ENCODE data around the gene SENP5. TPM values are rescaled to one million over a fixed set of nuclear protein-coding genes. Genes with fewer than 3 reads are reported as not detected.
"Not testable (repeated sequence)": the region's sequence is repeated elsewhere in the genome, so short reads cannot be mapped to it uniquely, and the experiment has no call there.

SENP5 gene
- total and polyA plus RNA-seq, 9 donors, result 8.6 to 41.1 (median 28.5) TPM

DNA sequence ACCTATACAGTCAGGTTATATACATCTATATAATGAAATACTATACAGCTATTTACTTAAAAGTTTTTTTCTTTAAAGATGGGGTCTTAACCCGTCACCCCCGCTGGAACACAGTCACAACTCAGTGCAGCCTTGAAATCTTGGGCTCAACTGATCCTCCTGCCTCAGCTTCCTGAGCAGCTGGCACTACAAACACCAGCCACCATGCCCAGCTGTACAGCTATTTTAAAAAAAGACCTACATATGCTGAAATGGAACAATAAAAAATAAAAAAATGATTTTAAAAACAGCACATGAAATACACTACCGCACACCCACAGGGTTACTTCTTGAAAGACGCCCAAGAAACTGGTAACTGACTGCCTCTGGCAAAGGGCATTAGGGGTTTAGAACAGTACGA is 70.9 kb downstream of the SENP5 start:
- 86 to 89% (median 88%) methylated on average over 5 of the region's 5 CpGs for WGBS, 3 donors
- no peaks in the 10 kb centered on the region for H3K36me3 ChIP-seq

DNA sequence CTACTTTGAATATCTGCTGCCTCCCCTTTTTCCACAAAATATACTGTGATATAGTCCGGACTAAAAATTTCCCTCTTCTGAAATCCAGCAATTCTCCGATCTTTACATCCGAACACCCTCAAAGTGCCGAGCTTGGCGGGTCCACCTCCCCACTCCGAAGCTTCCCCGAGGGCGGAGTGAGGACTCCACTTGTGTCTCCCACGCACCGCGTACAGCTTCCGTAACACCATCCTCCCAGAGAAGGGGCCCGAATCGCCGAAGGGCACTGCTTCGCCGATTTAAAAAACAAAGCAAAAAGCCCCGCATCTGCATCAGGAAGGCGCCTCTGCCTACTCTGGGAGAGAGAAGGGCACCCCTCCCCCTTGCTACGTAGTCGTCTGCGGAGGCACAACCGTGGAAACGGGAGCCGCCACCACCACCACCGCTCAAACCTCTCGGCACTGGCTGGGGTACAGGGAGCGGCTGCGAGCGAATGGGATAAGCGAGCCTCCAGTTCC is 74.1 kb downstream of the SENP5 start:
- Histone ChIP-seq H3K4me3 (peak overlapping the region; percentile 99), H3K9me3 (no peaks in the 10 kb centered on the region), H3K36me3 (no peaks in the 10 kb centered on the region), H3K27ac (peak overlapping the region; percentile 42 to 82), H3K27me3 (no peaks in the 10 kb centered on the region), H3K4me1 (ENCODE audit: insufficient read depth) (peaks cover 11% of the 10 kb centered on the region)
- peak in 1 of 5 donors; percentile 41 for DNase-seq
- 0 to 1% (median 0%) methylated on average over 31 of the region's 31 CpGs for WGBS, 3 donors
- intact Hi-C loops (cut with DNase I), result loop anchor here in 1 of 4 donors (5.0 kb wide), 1 partner anchor 74 kb away; the partner anchor contains the start of gene SENP5
- no peak for TF ChIP-seq POLR2A (IDR thresholded peaks at IDR 0.05)
- TF ChIP-seq, protein P1, sequence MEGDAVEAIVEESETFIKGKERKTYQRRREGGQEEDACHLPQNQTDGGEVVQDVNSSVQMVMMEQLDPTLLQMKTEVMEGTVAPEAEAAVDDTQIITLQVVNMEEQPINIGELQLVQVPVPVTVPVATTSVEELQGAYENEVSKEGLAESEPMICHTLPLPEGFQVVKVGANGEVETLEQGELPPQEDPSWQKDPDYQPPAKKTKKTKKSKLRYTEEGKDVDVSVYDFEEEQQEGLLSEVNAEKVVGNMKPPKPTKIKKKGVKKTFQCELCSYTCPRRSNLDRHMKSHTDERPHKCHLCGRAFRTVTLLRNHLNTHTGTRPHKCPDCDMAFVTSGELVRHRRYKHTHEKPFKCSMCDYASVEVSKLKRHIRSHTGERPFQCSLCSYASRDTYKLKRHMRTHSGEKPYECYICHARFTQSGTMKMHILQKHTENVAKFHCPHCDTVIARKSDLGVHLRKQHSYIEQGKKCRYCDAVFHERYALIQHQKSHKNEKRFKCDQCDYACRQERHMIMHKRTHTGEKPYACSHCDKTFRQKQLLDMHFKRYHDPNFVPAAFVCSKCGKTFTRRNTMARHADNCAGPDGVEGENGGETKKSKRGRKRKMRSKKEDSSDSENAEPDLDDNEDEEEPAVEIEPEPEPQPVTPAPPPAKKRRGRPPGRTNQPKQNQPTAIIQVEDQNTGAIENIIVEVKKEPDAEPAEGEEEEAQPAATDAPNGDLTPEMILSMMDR (IDR thresholded peaks at IDR 0.05), result no peak
- TF ChIP-seq EP300 (IDR thresholded peaks at IDR 0.05), result no peak

More for the DNA sequence above, 70.9 kb downstream of the SENP5 start:
- Histone ChIP-seq H3K27ac (no peak overlapping the region), H3K4me1 (ENCODE audit: insufficient read depth) (peaks cover 11% of the 10 kb centered on the region), H3K27me3 (no peaks in the 10 kb centered on the region), H3K4me3 (no peak overlapping the region), H3K9me3 (no peaks in the 10 kb centered on the region)
- no peak for TF ChIP-seq POLR2A (IDR thresholded peaks at IDR 0.05)
- TF ChIP-seq, protein P1 (IDR thresholded peaks at IDR 0.05), result no peak
- TF ChIP-seq EP300 (IDR thresholded peaks at IDR 0.05), result no peak
- intact Hi-C loops (cut with DNase I), result loop anchor here in 1 of 4 donors (5.0 kb wide), 1 partner anchor 306 kb away; no protein-coding TSS in a partner anchor
- no peak for DNase-seq

DNA sequence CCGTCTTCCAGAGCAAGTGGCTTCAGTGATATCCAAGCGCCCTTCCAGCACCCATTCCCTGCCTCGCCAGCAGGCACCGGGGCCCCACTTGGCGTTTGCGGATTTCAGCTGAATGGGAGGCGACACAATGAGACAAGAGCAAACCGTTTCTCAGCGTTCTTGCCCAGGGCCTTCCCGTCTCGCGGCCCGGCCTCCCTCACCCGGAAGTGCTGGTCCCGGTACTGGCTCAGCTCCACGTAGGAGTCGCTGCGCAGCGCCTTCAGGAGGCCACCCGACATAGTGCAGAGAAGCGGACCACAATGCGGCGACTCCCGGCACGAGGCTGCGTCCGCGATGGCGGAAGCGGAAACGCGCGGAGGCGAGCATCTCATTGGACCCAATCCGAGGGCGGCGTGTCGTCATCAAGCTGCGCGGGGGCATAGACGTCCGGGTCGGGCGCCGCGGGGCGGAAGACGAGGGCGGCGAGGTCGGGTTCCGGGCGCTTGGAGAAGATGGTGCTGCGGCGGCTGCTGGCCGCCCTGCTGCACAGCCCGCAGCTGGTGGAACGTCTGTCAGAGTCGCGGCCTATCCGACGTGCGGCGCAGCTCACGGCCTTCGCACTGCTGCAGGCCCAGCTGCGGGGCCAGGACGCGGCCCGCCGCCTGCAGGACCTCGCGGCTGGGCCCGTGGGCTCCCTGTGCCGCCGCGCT is 74.7 kb downstream of the SENP5 start, which contains the start of gene NCBP2:
Gene NCBP2 (minus strand): TSS at position 303 of the 689 bp plus-strand sequence. CDS start 25 bp downstream, at position 278.
- Histone ChIP-seq H3K9me3 (no peaks in the 10 kb centered on the region), H3K4me1 (ENCODE audit: insufficient read depth) (peaks cover 11% of the 10 kb centered on the region), H3K27me3 (no peaks in the 10 kb centered on the region), H3K27ac (peak within 1 kb of the TSS; percentile 42 to 82), H3K4me3 (peak within 1 kb of the TSS; percentile 99), H3K36me3 (no peaks in the 10 kb centered on the region)
- no peak for TF ChIP-seq EP300 (IDR thresholded peaks at IDR 0.05)
- TF ChIP-seq POLR2A (IDR thresholded peaks at IDR 0.05), result peak; percentile 61
- TF ChIP-seq, protein P1 (IDR thresholded peaks at IDR 0.05), result peak; percentile 39 to 73 (median 60)
- intact Hi-C loops (cut with DNase I), result loop anchor here in 1 of 4 donors (5.0 kb wide), 1 partner anchor 75 kb away; the partner anchor contains the start of gene SENP5
- DNase-seq, result peak; percentile 98 to 99 (median 99)
- WGBS, 3 donors, result 0 to 1% (median 0%) methylated on average over 47 to 77 of the region's 77 CpGs

DNA sequence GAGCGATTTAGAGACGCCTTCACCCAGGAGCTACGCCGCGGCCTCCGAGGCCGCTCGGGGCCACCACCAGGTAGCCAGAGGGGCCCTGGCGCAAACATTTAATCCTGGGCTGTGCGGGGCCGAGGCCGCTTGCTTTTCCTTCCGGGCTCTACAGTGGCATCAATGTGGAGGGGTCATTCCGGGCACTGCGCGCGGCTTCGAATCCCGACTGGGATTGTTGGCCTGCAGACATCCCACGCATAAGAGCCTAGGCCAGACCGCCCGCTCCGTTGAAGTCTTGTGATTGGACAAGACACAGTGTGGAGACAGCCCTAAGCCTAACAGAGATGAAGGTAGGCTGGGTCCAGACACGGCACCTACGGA is 75.2 kb downstream of the SENP5 start:
- intact Hi-C loops (cut with DNase I), result loop anchor here in 1 of 4 donors (5.0 kb wide), 1 partner anchor 76 kb away; the partner anchor contains the start of gene SENP5
- WGBS, 3 donors, result 0 to 1% (median 0%) methylated on average over 22 to 25 of the region's 25 CpGs

DNA sequence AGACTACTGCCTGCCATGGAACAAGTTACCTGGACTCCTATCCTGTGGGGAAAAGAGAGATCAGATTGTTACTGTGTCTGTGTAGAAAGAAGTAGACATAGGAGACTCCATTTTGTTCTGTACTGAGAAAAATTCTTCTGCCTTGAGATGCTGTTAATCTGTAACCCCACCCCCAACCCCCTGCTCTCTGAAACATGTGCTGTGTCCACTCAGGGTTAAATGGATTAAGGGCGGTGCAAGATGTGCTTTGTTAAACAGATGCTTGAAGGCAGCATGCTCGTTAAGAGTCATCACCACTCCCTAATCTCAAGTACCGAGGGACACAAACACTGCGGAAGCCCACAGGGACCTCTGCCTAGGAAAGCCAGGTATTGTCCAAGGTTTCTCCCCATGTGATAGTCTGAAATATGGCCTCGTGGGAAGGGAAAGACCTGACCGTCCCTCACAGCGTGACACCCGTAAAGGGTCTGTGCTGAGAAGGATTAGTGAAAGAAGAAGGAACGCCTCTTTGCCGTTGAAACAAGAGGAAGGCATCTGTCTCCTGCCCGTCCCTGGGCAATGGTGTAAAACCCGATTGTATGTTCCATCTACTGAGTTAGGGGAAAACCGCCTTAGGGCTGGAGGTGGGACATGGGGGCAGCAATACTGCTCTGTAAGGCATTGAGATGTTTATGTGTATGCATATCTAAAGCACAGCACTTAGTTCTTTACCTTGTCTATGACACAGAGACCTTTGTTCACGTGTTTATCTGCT is 76.5 kb downstream of the SENP5 start:
- intact Hi-C loops (cut with DNase I), result loop anchor here in 1 of 4 donors (5.0 kb wide), 1 partner anchor 77 kb away; the partner anchor contains the start of gene SENP5
- peaks cover 11% of the 10 kb centered on the region for H3K4me1 ChIP-seq (ENCODE audit: insufficient read depth)
- DNase-seq, H3K9me3 ChIP-seq, H3K4me3 ChIP-seq, H3K36me3 ChIP-seq, H3K27me3 ChIP-seq, H3K27ac ChIP-seq: not testable (repeated sequence)
- 66 to 76% (median 68%) methylated on average over 14 of the region's 14 CpGs for WGBS, 3 donors

More for the DNA sequence above, 75.2 kb downstream of the SENP5 start:
- Histone ChIP-seq H3K9me3 (no peaks in the 10 kb centered on the region), H3K27ac (peak overlapping the region in 1 of 2 donors; percentile 69), H3K27me3 (no peaks in the 10 kb centered on the region), H3K4me1 (ENCODE audit: insufficient read depth) (peaks cover 11% of the 10 kb centered on the region), H3K36me3 (no peaks in the 10 kb centered on the region), H3K4me3 (peak overlapping the region; percentile 99)
- peak in 1 of 5 donors; percentile 48 for DNase-seq
- no peak for TF ChIP-seq POLR2A (IDR thresholded peaks at IDR 0.05)
- TF ChIP-seq, protein P1 (IDR thresholded peaks at IDR 0.05), result no peak
- TF ChIP-seq EP300 (IDR thresholded peaks at IDR 0.05), result no peak
